Lower lobe of right lung (tissue), 2 donors: ENCODE data around the gene INO80. TPM values are rescaled to one million over a fixed set of nuclear protein-coding genes. Genes with fewer than 3 reads are reported as not detected.
A peak's percentile ranks its signal among the peaks of the same experiment; 100 is the strongest.

Experiments used
- ATAC-seq, 2 donors: fragments of 200-7000 bp; cut with Tn5 transposase; one replicate each; pipeline ENCODE4 v1.9.1; 2020 to 2022; ENCODE audit warnings: mild to moderate bottlenecking in 2 of 2, moderate library complexity in 2 of 2
- DNase-seq: peaks from one replicate; pipeline ENCODE4 v3.0.0-alpha.2; 2020
- H3K27ac ChIP-seq: fragments of 200-600 bp; one replicate; pipeline ENCODE4 v1.8.0; 2022
- H3K27me3 ChIP-seq: fragments of 200-600 bp; one replicate; pipeline ENCODE4 v1.8.0; 2022; ENCODE audit warnings: low read depth
- H3K36me3 ChIP-seq: fragments of 200-600 bp; one replicate; pipeline ENCODE4 v1.8.0; 2022; ENCODE audit warnings: mild to moderate bottlenecking
- H3K4me1 ChIP-seq: fragments of 200-600 bp; one replicate; pipeline ENCODE4 v1.8.0; 2022
- H3K4me3 ChIP-seq: fragments of 200-600 bp; one replicate; pipeline ENCODE4 v1.8.0; 2022; ENCODE audit warnings: mild to moderate bottlenecking
- H3K9me3 ChIP-seq: fragments of 200-600 bp; one replicate; pipeline ENCODE4 v1.8.0; 2022
- CTCF ChIP-seq: fragments of 200-600 bp; IDR thresholded peaks from one replicate; pipeline ENCODE4 v1.8.0; 2022; ENCODE audit warnings: antibody characterized with exemption, mild to moderate bottlenecking
- intact Hi-C: fragments of 100-400 bp; cut with DNase I; formaldehyde crosslinking; loops from one replicate; pipeline ENCODE4 v1.11.0; 2022
- total RNA-seq: library from RNA; stranded (reverse); fragmentation: NEBNext Ultra II Directional; extraction: Animal tissue kit (Norgen Biotek cat#: 25700); gene quantifications from one replicate; pipeline ENCODE4 v1.2.1, GENCODE V29; 2021
- donor health status: DM: no; HTN: yes; CAD: no; lungs with severe emphysema.

The INO80 gene
- total RNA-seq, 1 donor from 2014 or later, result 25.0 TPM

GRCh38 chr15:40936709-40937666, 179.1 kb downstream of the INO80 start:
- ATAC-seq (no peak), DNase-seq (no peak)
- intact Hi-C loops, result no loop called here
- peak overlapping the region; percentile 19 for H3K4me3 ChIP-seq
- H3K27ac ChIP-seq, result peak overlapping the region; percentile 41
- H3K36me3 ChIP-seq, result peaks cover 46% of the 10 kb centered on the region
- H3K27me3 ChIP-seq, result peaks cover 2% of the 10 kb centered on the region
- peaks cover 81% of the 10 kb centered on the region for H3K4me1 ChIP-seq
- TF ChIP-seq CTCF, result no peak
- no peaks in the 10 kb centered on the region for H3K9me3 ChIP-seq

GRCh38 chr15:40936234-40936708, 179.8 kb downstream of the INO80 start:
- Histone ChIP-seq H3K27me3 (peaks cover 9% of the 10 kb centered on the region), H3K27ac (no peak overlapping the region), H3K4me1 (peaks cover 86% of the 10 kb centered on the region), H3K36me3 (peaks cover 46% of the 10 kb centered on the region), H3K9me3 (no peaks in the 10 kb centered on the region), H3K4me3 (peak overlapping the region; percentile 19)
- intact Hi-C loops, result no loop called here
- TF ChIP-seq CTCF, result no peak
- no peak for DNase-seq
- no peak for ATAC-seq

- Histone ChIP-seq H3K27ac (no peak overlapping the region), H3K36me3 (peaks cover 46% of the 10 kb centered on the region), H3K4me3 (no peak overlapping the region), H3K27me3 (peaks cover 25% of the 10 kb centered on the region), H3K9me3 (no peaks in the 10 kb centered on the region), H3K4me1 (peaks cover 86% of the 10 kb centered on the region)
- intact Hi-C loops, result no loop called here
- no peak for ATAC-seq
- DNase-seq, result no peak
- TF ChIP-seq CTCF, result no peak
Measured at GRCh38 chr15:40934457-40934856, 181.6 kb downstream of the INO80 start.

- Histone ChIP-seq H3K36me3 (peaks cover 38% of the 10 kb centered on the region), H3K27me3 (peaks cover 34% of the 10 kb centered on the region), H3K9me3 (no peaks in the 10 kb centered on the region), H3K4me3 (peak overlapping the region; percentile 64), H3K27ac (no peak overlapping the region), H3K4me1 (peaks cover 90% of the 10 kb centered on the region)
- no peak for TF ChIP-seq CTCF
- no peak for ATAC-seq
- no peak for DNase-seq
- intact Hi-C loops, result no loop called here
Measured at GRCh38 chr15:40933517-40933902, 182.6 kb downstream of the INO80 start.

- peak; percentile 4 to 25 for ATAC-seq
- no peak for DNase-seq
Measured at GRCh38 chr15:40932649-40933516, 183.2 kb downstream of the INO80 start.

More at GRCh38 chr15:40932649-40933516, 183.2 kb downstream of the INO80 start:
- intact Hi-C loops, result no loop called here
- Histone ChIP-seq H3K27me3 (peaks cover 41% of the 10 kb centered on the region), H3K4me1 (peaks cover 90% of the 10 kb centered on the region), H3K27ac (peak overlapping the region; percentile 60), H3K4me3 (peak overlapping the region; percentile 64), H3K9me3 (no peaks in the 10 kb centered on the region), H3K36me3 (peaks cover 31% of the 10 kb centered on the region)
- no peak for TF ChIP-seq CTCF
